ENCODE measurements around the gene TTC39A. TPM values are rescaled to one million over a fixed set of nuclear protein-coding genes. Genes with fewer than 3 reads are reported as not detected.

TTC39A gene
- total and polyA plus RNA-seq, 12 donors = 4.7 to 44.8 (median 15.7) TPM

DNA sequence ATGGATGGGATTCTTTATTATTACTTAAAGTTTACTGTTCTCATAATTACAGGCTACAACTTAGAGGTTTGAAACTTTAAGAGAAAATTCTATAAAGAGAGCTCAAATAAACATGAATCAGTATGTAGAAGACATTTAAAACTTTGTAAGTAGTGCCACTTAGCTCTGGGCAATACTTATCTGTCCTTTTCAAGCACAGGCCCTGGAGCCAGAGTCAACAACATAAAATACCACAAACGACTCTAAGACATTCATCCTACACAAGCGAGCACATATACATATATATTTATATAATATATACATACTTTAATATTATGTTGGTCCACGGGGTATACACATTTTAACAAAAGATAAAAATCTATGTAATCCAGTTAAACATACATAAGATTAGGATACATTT lies 24.1 kb upstream of the TTC39A start:
- H3K9me3 ChIP-seq (replicated peaks in 1 of 3) = no peaks in the 10 kb centered on the region
- H3K27me3 ChIP-seq = no peaks in the 10 kb centered on the region
- no peak for DNase-seq
- TF ChIP-seq POLR2A (IDR thresholded peaks at IDR 0.05) = no peak
- TF ChIP-seq, protein P1, sequence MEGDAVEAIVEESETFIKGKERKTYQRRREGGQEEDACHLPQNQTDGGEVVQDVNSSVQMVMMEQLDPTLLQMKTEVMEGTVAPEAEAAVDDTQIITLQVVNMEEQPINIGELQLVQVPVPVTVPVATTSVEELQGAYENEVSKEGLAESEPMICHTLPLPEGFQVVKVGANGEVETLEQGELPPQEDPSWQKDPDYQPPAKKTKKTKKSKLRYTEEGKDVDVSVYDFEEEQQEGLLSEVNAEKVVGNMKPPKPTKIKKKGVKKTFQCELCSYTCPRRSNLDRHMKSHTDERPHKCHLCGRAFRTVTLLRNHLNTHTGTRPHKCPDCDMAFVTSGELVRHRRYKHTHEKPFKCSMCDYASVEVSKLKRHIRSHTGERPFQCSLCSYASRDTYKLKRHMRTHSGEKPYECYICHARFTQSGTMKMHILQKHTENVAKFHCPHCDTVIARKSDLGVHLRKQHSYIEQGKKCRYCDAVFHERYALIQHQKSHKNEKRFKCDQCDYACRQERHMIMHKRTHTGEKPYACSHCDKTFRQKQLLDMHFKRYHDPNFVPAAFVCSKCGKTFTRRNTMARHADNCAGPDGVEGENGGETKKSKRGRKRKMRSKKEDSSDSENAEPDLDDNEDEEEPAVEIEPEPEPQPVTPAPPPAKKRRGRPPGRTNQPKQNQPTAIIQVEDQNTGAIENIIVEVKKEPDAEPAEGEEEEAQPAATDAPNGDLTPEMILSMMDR (IDR thresholded peaks at IDR 0.05) = no peak
- H3K36me3 ChIP-seq (replicated peaks in 1 of 2) = peaks cover 0 to 36% of the 10 kb centered on the region in 2 donors
- no peak overlapping the region for H3K27ac ChIP-seq
- peaks cover 0 to 5% of the 10 kb centered on the region in 2 donors for H3K4me1 ChIP-seq (replicated peaks in 1 of 2)
- no peak overlapping the region for H3K4me3 ChIP-seq
- WGBS, 4 donors = 70 to 85% (median 80%) methylated on average over 3 of the region's 3 CpGs
- intact Hi-C loops (cut with DNase I) = no loop called here

DNA sequence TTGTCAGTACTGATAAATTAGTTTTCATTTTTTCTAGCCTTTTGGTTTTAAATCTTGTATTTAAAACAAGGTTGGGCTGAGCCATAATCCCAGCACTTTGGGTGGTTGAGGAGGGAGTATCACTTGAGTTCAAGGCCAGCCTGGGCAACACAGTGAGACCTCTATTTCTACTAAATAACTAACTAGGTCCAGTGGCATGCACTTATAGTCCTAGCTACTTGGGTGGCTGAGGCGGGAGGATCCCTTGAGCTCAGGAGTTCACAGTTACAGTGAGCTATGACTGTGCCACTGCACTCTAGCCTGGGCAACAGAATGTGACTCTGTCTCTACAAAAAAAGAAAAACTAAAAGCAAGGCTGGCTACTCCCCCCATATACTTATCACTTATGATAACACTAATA lies 21.5 kb upstream of the TTC39A start:
- Histone ChIP-seq H3K27ac (no peak overlapping the region), H3K36me3 (replicated peaks in 1 of 2) (peaks cover 0 to 24% of the 10 kb centered on the region in 2 donors), H3K9me3 (replicated peaks in 1 of 3) (no peaks in the 10 kb centered on the region), H3K4me1 (replicated peaks in 1 of 2) (peaks cover 0 to 5% of the 10 kb centered on the region in 2 donors), H3K4me3 (no peak overlapping the region), H3K27me3 (no peaks in the 10 kb centered on the region)
- no peak for TF ChIP-seq POLR2A (IDR thresholded peaks at IDR 0.05)
- TF ChIP-seq, protein P1 (IDR thresholded peaks at IDR 0.05) = no peak
- WGBS, 4 donors = 44 to 64% (median 53%) methylated on average over 1 of the region's 1 CpG
- peak in 3 of 7 donors; percentile 35 to 47 (median 40) for DNase-seq
- intact Hi-C loops (cut with DNase I) = no loop called here

DNA sequence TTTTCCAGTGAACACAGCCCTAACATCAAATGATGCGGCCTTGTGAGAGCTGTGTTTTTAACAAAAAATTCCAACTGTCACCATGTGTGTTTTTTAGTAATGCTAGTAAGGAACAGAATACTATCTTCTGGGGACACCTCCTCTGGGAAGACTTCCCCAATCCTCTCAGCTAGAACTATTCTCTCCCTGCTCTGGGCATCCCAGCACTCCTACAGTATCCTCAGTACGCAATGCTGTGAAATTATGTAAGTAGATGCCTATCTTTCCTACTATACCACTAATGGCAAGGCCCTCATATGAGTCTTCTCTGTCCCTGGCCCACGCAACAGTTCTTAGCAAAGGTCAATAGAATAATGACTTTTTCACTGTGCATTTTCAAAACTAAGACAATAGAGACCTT lies 19.5 kb upstream of the TTC39A start:
- H3K9me3 ChIP-seq (replicated peaks in 1 of 3) = no peaks in the 10 kb centered on the region
- peaks cover 7 to 10% of the 10 kb centered on the region in 2 donors for H3K4me1 ChIP-seq (replicated peaks in 1 of 2)
- no peaks in the 10 kb centered on the region for H3K27me3 ChIP-seq
- TF ChIP-seq, protein P1 (IDR thresholded peaks at IDR 0.05) = no peak
- TF ChIP-seq POLR2A (IDR thresholded peaks at IDR 0.05) = no peak
- DNase-seq = peak in 1 of 7 donors; percentile 21
- no peak overlapping the region for H3K27ac ChIP-seq
- 93 to 99% (median 98%) methylated on average over 3 of the region's 3 CpGs for WGBS, 4 donors
- intact Hi-C loops (cut with DNase I) = loop anchor here in 1 of 2 donors (10.0 kb wide), 1 partner anchor 185 kb away; no protein-coding TSS in a partner anchor
- no peak overlapping the region for H3K4me3 ChIP-seq
- H3K36me3 ChIP-seq (replicated peaks in 1 of 2) = peaks cover 0 to 8% of the 10 kb centered on the region in 2 donors

DNA sequence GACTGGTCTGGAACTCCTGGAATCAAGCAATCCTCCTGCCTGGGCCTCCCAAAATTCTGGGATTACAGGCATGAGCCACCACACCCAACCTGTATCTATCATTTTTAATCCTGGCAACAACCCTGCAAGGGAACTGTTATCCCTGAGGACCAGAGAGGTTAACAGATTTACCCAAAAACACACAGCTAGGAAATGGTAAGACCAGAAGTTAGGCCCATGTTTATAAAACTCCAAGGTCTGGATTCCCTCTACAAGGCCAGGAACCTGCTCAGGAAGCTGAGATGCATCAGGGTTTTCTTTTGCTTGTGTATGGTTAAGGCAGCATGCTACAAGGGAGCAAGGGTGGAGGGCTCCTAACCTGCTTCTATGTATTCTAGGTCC lies 17.8 kb upstream of the TTC39A start:
- Histone ChIP-seq H3K27me3 (no peaks in the 10 kb centered on the region), H3K27ac (no peak overlapping the region), H3K4me1 (replicated peaks in 1 of 2) (peaks cover 7 to 10% of the 10 kb centered on the region in 2 donors), H3K9me3 (replicated peaks in 1 of 3) (no peaks in the 10 kb centered on the region), H3K36me3 (replicated peaks in 1 of 2) (no peaks in the 10 kb centered on the region), H3K4me3 (no peak overlapping the region)
- TF ChIP-seq, protein P1 (IDR thresholded peaks at IDR 0.05) = no peak
- no peak for TF ChIP-seq POLR2A (IDR thresholded peaks at IDR 0.05)
- intact Hi-C loops (cut with DNase I) = loop anchor here in 1 of 2 donors (10.0 kb wide), 1 partner anchor 187 kb away; no protein-coding TSS in a partner anchor
- DNase-seq = no peak

Measured in adrenal gland (tissue), 12 donors.